OCI-LY7 (cell line): ENCODE results near the gene HEATR5A. TPM values are rescaled to one million over a fixed set of nuclear protein-coding genes. Genes with fewer than 3 reads are reported as not detected.
A peak's percentile ranks its signal among the peaks of the same experiment; 100 is the strongest.

Experiments used
- BruUV-seq: library from RNA; stranded (reverse); fragments of 400-500 nt; replicated peaks from 2 replicates; lab custom pipeline; 2021; lab: Mats Ljungman, UMichigan
- CTCF ChIA-PET: fragments of 300-600 bp; sonication (Branson Sonifier 250); formaldehyde crosslinking; loops from one replicate; lab custom pipeline; 2022; ENCODE audit warnings: antibody characterized with exemption; ENCODE audit not compliant: unreplicated experiment; lab: Charles Lee
- POLR2A ChIA-PET: fragments of 300-600 bp; sonication (Branson Sonifier 250); formaldehyde crosslinking; loops from one replicate; lab custom pipeline; 2022; ENCODE audit warnings: antibody characterized with exemption; lab: Charles Lee
- DNase-seq: peaks from one replicate; pipeline ENCODE4 v3.0.0-alpha.2; 2015; ENCODE audit warnings: low spot score
- H2AFZ ChIP-seq: fragments of 200-600 bp; sonication (generic), shearing (Covaris generic); 2 replicates; pipeline ENCODE4 v1.6.1; 2014; ENCODE audit warnings: mild to moderate bottlenecking, antibody characterized with exemption, low read length, moderate library complexity
- H3K27ac ChIP-seq: fragments of 200-600 bp; sonication (generic); 2 replicates; pipeline ENCODE4 v1.5.1; 2014; ENCODE audit warnings: mixed run types, low read depth, mild to moderate bottlenecking, moderate library complexity, low read length, inconsistent platforms; ENCODE audit not compliant: poor library complexity, severe bottlenecking
- H3K36me3 ChIP-seq: fragments of 200-600 bp; sonication (generic); 2 replicates; pipeline ENCODE4 v1.6.1; 2014; ENCODE audit warnings: mild to moderate bottlenecking, antibody characterized with exemption, low read length, moderate library complexity, mixed read lengths; ENCODE audit not compliant: insufficient read depth
- H3K4me1 ChIP-seq: fragments of 200-600 bp; sonication (generic); 2 replicates; pipeline ENCODE4 v1.5.1; 2014; ENCODE audit warnings: mild to moderate bottlenecking, low read length; ENCODE audit not compliant: insufficient read depth, poor library complexity, severe bottlenecking
- H3K4me2 ChIP-seq: fragments of 200-600 bp; sonication (generic); 2 replicates; pipeline ENCODE4 v1.6.1; 2014; ENCODE audit warnings: mild to moderate bottlenecking, low read length
- H3K4me3 ChIP-seq: fragments of 200-600 bp; sonication (generic); 2 replicates; pipeline ENCODE4 v1.5.1; 2014; ENCODE audit warnings: mild to moderate bottlenecking, low read depth, low read length; ENCODE audit not compliant: poor library complexity, severe bottlenecking
- H3K79me2 ChIP-seq: fragments of 200-600 bp; sonication (generic); 2 replicates; pipeline ENCODE4 v1.6.1; 2016; ENCODE audit warnings: low read depth, mild to moderate bottlenecking, low read length, moderate library complexity, mixed read lengths; ENCODE audit not compliant: insufficient read depth
- H3K9me2 ChIP-seq: fragments of 200-600 bp; sonication (generic); 2 replicates; pipeline ENCODE4 v1.6.1; 2016; ENCODE audit warnings: mild to moderate bottlenecking, low read length, mixed read lengths; ENCODE audit not compliant: insufficient read depth
- H3K9me3 ChIP-seq: fragments of 200-600 bp; sonication (generic); 2 replicates; pipeline ENCODE4 v1.6.1; 2014; ENCODE audit warnings: mild to moderate bottlenecking, mixed run types, low read length, mixed read lengths
- H4K20me1 ChIP-seq: fragments of 200-600 bp; sonication (generic); 2 replicates; pipeline ENCODE4 v1.6.1; 2014; ENCODE audit warnings: mild to moderate bottlenecking, antibody characterized with exemption, low read length, moderate library complexity, mixed read lengths; ENCODE audit not compliant: insufficient read depth
- CTCF ChIP-seq: fragments of 200-600 bp; sonication (generic); conservative IDR thresholded peaks from 2 replicates; pipeline ENCODE4 v1.5.1; 2014; ENCODE audit warnings: mild to moderate bottlenecking, antibody characterized with exemption, low read length, moderate library complexity, mixed read lengths
- EZH2phosphoT487 ChIP-seq: fragments of 200-600 bp; sonication (generic); IDR thresholded peaks from 2 replicates; pipeline ENCODE4 v1.6.1; 2018; ENCODE audit warnings: low read depth, borderline replicate concordance, mild to moderate bottlenecking, mixed run types, antibody characterized with exemption, low read length, moderate library complexity, mixed read lengths
- intact Hi-C: fragments of 100-400 bp; cut with micrococcal nuclease; formaldehyde crosslinking; loops from one replicate; pipeline ENCODE4 v1.10.0; 2022; ENCODE audit not compliant: unreplicated experiment
- total RNA-seq, 2 experiments: library from RNA; depleted of rRNA in 1 of 2; stranded (reverse); fragments of >200 nt in 1 of 2; shearing (Covaris generic) in 1 of 2; gene quantifications; 2 replicates each; pipeline ENCODE4 v1.2.3, GENCODE V29; 2014 to 2022

The HEATR5A gene
- total RNA-seq, 2 experiments from 2014 or later, result 12.0 to 16.2 TPM

- intact Hi-C loops, result no loop called here
- no peak overlapping the region for H3K4me3 ChIP-seq
- no peaks in the 10 kb centered on the region; the same call in 1 of the 2 replicates for H3K36me3 ChIP-seq
- H3K4me2 ChIP-seq, result no peak overlapping the region
- no peak for TF ChIP-seq EZH2phosphoT487
- peak; percentile 37; the same call in 1 of the 2 replicates for TF ChIP-seq CTCF
- no TSS peak for BruUV-seq
- no peaks in the 10 kb centered on the region for H4K20me1 ChIP-seq
- H3K9me3 ChIP-seq, result no peaks in the 10 kb centered on the region
- H3K9me2 ChIP-seq, result no peaks in the 10 kb centered on the region
- H3K27ac ChIP-seq, result no peak overlapping the region
- no peaks in the 10 kb centered on the region for H3K79me2 ChIP-seq
- ChIA-PET POLR2A (interaction anchor here (0.6 kb wide), 1 partner anchor 132 kb away, joined by 3 read pairs; no protein-coding TSS in a partner anchor), CTCF (no interaction called here)
- H3K4me1 ChIP-seq, result no peaks in the 10 kb centered on the region
- no peak overlapping the region for H2AFZ ChIP-seq
- DNase-seq, result peak; percentile 11
Observed at GRCh38 chr14:31326111-31326510, 94.2 kb downstream of the HEATR5A start.

- intact Hi-C loops, result no loop called here
- H3K4me3 ChIP-seq, result no peak overlapping the region
- no peak overlapping the region for H3K4me2 ChIP-seq
- BruUV-seq, result no TSS peak
- no peaks in the 10 kb centered on the region for H3K4me1 ChIP-seq
- H2AFZ ChIP-seq, result no peak overlapping the region
- no peaks in the 10 kb centered on the region for H4K20me1 ChIP-seq
- no peak for TF ChIP-seq EZH2phosphoT487
- no peak overlapping the region for H3K27ac ChIP-seq
- DNase-seq, result no peak
- H3K79me2 ChIP-seq, result no peaks in the 10 kb centered on the region
- ChIA-PET POLR2A (no interaction called here), CTCF (no interaction called here)
- H3K9me3 ChIP-seq, result no peaks in the 10 kb centered on the region
- no peaks in the 10 kb centered on the region for H3K9me2 ChIP-seq
- no peaks in the 10 kb centered on the region for H3K36me3 ChIP-seq
Observed at GRCh38 chr14:31323419-31323818, 96.9 kb downstream of the HEATR5A start.

- Histone ChIP-seq H3K9me3 (no peaks in the 10 kb centered on the region), H3K27ac (no peak overlapping the region), H2AFZ (no peak overlapping the region), H3K9me2 (no peaks in the 10 kb centered on the region), H3K36me3 (no peaks in the 10 kb centered on the region), H3K79me2 (no peaks in the 10 kb centered on the region), H4K20me1 (no peaks in the 10 kb centered on the region), H3K4me3 (no peak overlapping the region), H3K4me1 (no peaks in the 10 kb centered on the region), H3K4me2 (no peak overlapping the region)
- POLR2A ChIA-PET, result interaction anchor here (0.6 kb wide), 1 partner anchor 354 kb away, joined by 11 read pairs; no protein-coding TSS in a partner anchor
- CTCF ChIA-PET, result no interaction called here
- no peak for DNase-seq
- intact Hi-C loops, result no loop called here
- no TSS peak for BruUV-seq
- TF ChIP-seq CTCF (no peak), EZH2phosphoT487 (no peak)
Observed at GRCh38 chr14:31320922-31321766, 99.2 kb downstream of the HEATR5A start.
